ENCODE data around the gene UNC13A. TPM values are rescaled to one million over a fixed set of nuclear protein-coding genes. Genes with fewer than 3 reads are reported as not detected.

Gene UNC13A
- polyA plus RNA-seq, 1 of the 3 experiments (the other 2 are of a cell fraction) = 0.38 TPM

DNA sequence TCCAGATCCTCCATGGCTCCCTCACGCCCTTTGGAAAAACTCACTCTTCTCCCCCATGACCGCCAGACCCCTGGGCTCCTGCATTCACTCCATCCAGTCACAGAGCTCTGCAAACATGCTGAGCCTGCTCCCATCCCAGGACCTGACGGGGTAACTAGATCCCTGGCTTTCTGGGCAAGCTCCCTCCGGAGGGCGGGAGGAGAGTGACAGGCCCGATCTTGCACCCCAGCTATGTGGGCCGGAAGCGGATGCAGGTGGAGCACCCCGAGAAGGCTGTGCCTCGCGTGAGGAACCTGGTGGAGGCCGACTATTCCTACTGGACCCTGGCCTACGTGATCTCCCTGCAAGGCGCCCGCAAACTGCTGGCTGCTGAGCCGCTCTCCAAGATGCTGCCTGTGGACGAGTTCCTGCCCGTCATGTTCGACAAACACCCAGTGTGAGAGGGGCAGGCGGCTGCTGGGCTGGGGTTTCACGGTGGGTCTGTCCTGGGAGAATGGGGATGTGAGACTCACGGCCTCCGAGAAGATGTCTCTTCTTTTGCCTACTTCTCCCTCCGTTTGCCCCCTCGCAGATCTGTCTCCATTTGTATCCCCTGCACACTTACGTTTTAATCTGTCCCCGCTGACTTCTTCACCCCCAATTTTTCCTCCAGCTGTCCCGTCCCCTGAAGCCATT, 107.5 kb downstream of the UNC13A start:
- Histone ChIP-seq H3K9ac (no peak overlapping the region), H2AFZ (ENCODE audit: low read depth) (no peak overlapping the region), H4K20me1 (ENCODE audit: insufficient read depth) (no peaks in the 10 kb centered on the region), H3K4me2 (no peak overlapping the region), H3K27me3 (ENCODE audit: insufficient read depth) (no peaks in the 10 kb centered on the region), H3K4me1 (ENCODE audit: control insufficient read depth in 1 of 2, insufficient read depth in 2 of 2, low read depth in 1 of 2, low read length in 1 of 2) (no peaks in the 10 kb centered on the region), H3K9me2 (no peaks in the 10 kb centered on the region), H3K9me3 (no peaks in the 10 kb centered on the region), H3K79me2 (ENCODE audit: insufficient read depth) (no peaks in the 10 kb centered on the region), H3F3A (replicated peaks; ENCODE audit: insufficient read depth) (peaks cover 2% of the 10 kb centered on the region), H3K4me3 (ENCODE audit: low read depth in 2 of 2, low read length in 1 of 2) (no peak overlapping the region), H3K27ac (ENCODE audit: low read depth in 2 of 2, low read length in 1 of 2) (no peak overlapping the region), H3K36me3 (replicated peaks in 1 of 2; ENCODE audit: control insufficient read depth in 1 of 2, insufficient read depth in 2 of 2, low read length in 1 of 2) (peaks cover 11% of the 10 kb centered on the region in 2 experiments)
- no peak for DNase-seq
- 91% methylated on average over 28 of the region's 28 CpGs for WGBS (ENCODE audit: low lambda C conversion rate)
- POLR2A ChIA-PET = interaction anchor here (0.5 kb wide), 1 partner anchor 18 kb away, joined by 3 read pairs; no protein-coding TSS in a partner anchor
- CTCF ChIA-PET = interaction anchor here (2.0 kb wide), 1 partner anchor 36 kb away, joined by 5 read pairs; no protein-coding TSS in a partner anchor
- TF ChIP-seq RCOR1 (IDR thresholded peaks at IDR 0.05; ENCODE audit: low read length) = no peak
- TF ChIP-seq EP300 (IDR thresholded peaks at IDR 0.05; ENCODE audit: borderline replicate concordance in 1 of 2, low read depth in 1 of 2, low read length in 1 of 2) = no peak
- no peak for TF ChIP-seq FOSL2 (IDR thresholded peaks at IDR 0.05; ENCODE audit: borderline replicate concordance, low read depth)
- TF ChIP-seq, protein P1, sequence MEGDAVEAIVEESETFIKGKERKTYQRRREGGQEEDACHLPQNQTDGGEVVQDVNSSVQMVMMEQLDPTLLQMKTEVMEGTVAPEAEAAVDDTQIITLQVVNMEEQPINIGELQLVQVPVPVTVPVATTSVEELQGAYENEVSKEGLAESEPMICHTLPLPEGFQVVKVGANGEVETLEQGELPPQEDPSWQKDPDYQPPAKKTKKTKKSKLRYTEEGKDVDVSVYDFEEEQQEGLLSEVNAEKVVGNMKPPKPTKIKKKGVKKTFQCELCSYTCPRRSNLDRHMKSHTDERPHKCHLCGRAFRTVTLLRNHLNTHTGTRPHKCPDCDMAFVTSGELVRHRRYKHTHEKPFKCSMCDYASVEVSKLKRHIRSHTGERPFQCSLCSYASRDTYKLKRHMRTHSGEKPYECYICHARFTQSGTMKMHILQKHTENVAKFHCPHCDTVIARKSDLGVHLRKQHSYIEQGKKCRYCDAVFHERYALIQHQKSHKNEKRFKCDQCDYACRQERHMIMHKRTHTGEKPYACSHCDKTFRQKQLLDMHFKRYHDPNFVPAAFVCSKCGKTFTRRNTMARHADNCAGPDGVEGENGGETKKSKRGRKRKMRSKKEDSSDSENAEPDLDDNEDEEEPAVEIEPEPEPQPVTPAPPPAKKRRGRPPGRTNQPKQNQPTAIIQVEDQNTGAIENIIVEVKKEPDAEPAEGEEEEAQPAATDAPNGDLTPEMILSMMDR (IDR thresholded peaks at IDR 0.05) = peak; percentile 21; the same call in 1 of the 2 replicates

DNA sequence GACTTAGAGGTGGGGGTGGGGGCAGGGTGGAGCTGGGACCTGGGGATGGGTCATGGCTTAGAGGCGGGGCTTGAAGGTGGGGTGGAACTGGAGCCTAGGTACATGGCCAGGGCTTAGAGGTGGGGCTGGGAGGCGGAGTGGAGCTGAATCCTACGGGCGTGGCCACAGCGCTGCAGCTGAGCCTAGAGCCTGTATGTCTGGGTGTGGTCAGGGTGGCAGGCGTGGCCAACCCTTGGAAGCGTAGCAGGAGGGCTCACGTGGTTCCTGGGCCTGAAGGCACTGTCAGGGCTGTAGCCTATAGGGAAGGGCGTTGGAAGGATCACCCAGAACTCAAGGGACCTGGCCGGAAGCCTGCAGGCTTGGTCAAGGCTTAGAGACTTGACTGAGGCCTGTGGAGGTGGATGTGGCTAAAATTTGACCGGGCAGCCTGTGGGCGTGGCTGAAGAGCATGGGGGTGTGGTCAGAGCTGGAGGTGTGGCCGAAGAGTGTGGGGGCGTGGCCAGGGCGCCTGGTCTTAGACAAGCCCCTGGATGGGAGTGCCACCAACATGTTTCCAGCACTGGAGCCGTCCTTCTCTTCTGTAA, 108.4 kb downstream of the UNC13A start:
- TF ChIP-seq, protein P2, sequence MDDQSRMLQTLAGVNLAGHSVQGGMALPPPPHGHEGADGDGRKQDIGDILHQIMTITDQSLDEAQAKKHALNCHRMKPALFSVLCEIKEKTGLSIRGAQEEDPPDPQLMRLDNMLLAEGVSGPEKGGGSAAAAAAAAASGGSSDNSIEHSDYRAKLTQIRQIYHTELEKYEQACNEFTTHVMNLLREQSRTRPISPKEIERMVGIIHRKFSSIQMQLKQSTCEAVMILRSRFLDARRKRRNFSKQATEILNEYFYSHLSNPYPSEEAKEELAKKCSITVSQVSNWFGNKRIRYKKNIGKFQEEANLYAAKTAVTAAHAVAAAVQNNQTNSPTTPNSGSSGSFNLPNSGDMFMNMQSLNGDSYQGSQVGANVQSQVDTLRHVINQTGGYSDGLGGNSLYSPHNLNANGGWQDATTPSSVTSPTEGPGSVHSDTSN (IDR thresholded peaks at IDR 0.05) = no peak
- TF ChIP-seq RCOR1 (IDR thresholded peaks at IDR 0.05; ENCODE audit: low read length) (no peak), RFX5 (IDR thresholded peaks at IDR 0.05; ENCODE audit: low read length) (no peak), GATA2 (CRISPR knock-in tag; IDR thresholded peaks at IDR 0.05) (no peak), CHD2 (IDR thresholded peaks at IDR 0.05; ENCODE audit: low read length, partially characterized antibody) (no peak), TCF12 (IDR thresholded peaks at IDR 0.05) (no peak), POLR2AphosphoS5 (IDR thresholded peaks at IDR 0.05; ENCODE audit: low read depth, low read length) (no peak), FOXM1 (IDR thresholded peaks at IDR 0.05; ENCODE audit: low read depth) (no peak), RAD21 (IDR thresholded peaks at IDR 0.05; ENCODE audit: low read length) (no peak), RXRA (IDR thresholded peaks at IDR 0.05; ENCODE audit: borderline replicate concordance, low read depth) (no peak), EZH2phosphoT487 (IDR thresholded peaks at IDR 0.05; ENCODE audit: borderline replicate concordance, low read depth) (no peak), NFIC (IDR thresholded peaks at IDR 0.05; ENCODE audit: borderline replicate concordance) (no peak)
- TF ChIP-seq, protein P3, sequence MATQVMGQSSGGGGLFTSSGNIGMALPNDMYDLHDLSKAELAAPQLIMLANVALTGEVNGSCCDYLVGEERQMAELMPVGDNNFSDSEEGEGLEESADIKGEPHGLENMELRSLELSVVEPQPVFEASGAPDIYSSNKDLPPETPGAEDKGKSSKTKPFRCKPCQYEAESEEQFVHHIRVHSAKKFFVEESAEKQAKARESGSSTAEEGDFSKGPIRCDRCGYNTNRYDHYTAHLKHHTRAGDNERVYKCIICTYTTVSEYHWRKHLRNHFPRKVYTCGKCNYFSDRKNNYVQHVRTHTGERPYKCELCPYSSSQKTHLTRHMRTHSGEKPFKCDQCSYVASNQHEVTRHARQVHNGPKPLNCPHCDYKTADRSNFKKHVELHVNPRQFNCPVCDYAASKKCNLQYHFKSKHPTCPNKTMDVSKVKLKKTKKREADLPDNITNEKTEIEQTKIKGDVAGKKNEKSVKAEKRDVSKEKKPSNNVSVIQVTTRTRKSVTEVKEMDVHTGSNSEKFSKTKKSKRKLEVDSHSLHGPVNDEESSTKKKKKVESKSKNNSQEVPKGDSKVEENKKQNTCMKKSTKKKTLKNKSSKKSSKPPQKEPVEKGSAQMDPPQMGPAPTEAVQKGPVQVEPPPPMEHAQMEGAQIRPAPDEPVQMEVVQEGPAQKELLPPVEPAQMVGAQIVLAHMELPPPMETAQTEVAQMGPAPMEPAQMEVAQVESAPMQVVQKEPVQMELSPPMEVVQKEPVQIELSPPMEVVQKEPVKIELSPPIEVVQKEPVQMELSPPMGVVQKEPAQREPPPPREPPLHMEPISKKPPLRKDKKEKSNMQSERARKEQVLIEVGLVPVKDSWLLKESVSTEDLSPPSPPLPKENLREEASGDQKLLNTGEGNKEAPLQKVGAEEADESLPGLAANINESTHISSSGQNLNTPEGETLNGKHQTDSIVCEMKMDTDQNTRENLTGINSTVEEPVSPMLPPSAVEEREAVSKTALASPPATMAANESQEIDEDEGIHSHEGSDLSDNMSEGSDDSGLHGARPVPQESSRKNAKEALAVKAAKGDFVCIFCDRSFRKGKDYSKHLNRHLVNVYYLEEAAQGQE (IDR thresholded peaks at IDR 0.05; ENCODE audit: low read depth, low read length) = no peak
- H3K36me3 ChIP-seq (replicated peaks in 1 of 2; ENCODE audit: control insufficient read depth in 1 of 2, insufficient read depth in 2 of 2, low read length in 1 of 2) = peaks cover 11 to 15% of the 10 kb centered on the region in 2 experiments

More for the DNA sequence above, 108.4 kb downstream of the UNC13A start:
- H3K9ac ChIP-seq = no peak overlapping the region
- ChIA-PET POLR2A (no interaction called here), CTCF (interaction anchor here (2.0 kb wide), 1 partner anchor 36 kb away, joined by 5 read pairs; no protein-coding TSS in a partner anchor)
- no peaks in the 10 kb centered on the region for H3K9me3 ChIP-seq
- no peaks in the 10 kb centered on the region for H3K4me1 ChIP-seq (ENCODE audit: control insufficient read depth in 1 of 2, insufficient read depth in 2 of 2, low read depth in 1 of 2, low read length in 1 of 2)
- H3K79me2 ChIP-seq (ENCODE audit: insufficient read depth) = no peaks in the 10 kb centered on the region
- peak; percentile 92 for DNase-seq
- WGBS (ENCODE audit: low lambda C conversion rate) = 62% methylated on average over 16 of the region's 16 CpGs
- H3K4me3 ChIP-seq (ENCODE audit: low read depth in 2 of 2, low read length in 1 of 2) = no peak overlapping the region
- no peaks in the 10 kb centered on the region for H4K20me1 ChIP-seq (ENCODE audit: insufficient read depth)
- no peaks in the 10 kb centered on the region for H3K27me3 ChIP-seq (ENCODE audit: insufficient read depth)
- no peak overlapping the region for H3K4me2 ChIP-seq
- peaks cover 2% of the 10 kb centered on the region for H3F3A ChIP-seq (replicated peaks; ENCODE audit: insufficient read depth)
- H3K27ac ChIP-seq (ENCODE audit: low read depth in 2 of 2, low read length in 1 of 2) = no peak overlapping the region
- no peak overlapping the region for H2AFZ ChIP-seq (ENCODE audit: low read depth)
- H3K9me2 ChIP-seq = no peaks in the 10 kb centered on the region
